HG03469 (cell line): ENCODE data around the gene PLCH1.

Source experiments
- ATAC-seq: cut with Tn5 transposase; IDR thresholded peaks from one replicate; pipeline ENCODE4 v1.9.1; 2021; ENCODE audit warnings: mild to moderate bottlenecking, moderate library complexity, moderate number of reproducible peaks; ENCODE audit not compliant: unreplicated experiment

The PLCH1 gene

GRCh38 chr3:155491696-155492095 is 253.2 kb downstream of the PLCH1 start:
- no peak for ATAC-seq

DNA sequence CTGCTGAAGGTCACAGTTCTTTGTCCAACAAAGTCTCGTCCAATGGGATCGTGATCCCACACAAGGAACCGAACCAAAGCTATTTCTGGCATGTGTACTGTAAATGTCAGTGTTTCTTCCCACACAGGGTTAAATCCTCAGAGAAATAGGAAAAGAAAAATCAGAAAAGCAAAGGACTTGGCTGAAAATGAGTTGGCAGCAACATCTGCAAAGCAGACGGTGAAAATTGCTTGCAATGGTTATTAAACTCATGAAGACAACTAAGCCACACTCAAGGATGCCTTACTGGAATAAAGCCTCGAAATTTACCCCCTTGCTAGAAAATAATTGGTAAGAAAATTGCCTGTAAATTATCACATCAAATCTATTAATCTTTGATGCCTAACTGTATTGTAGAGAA is 256.2 kb downstream of the PLCH1 start:
- no peak for ATAC-seq

- ATAC-seq, result no peak
Measured at GRCh38 chr3:155485897-155486296, 259.0 kb downstream of the PLCH1 start.

- ATAC-seq, result no peak
Measured at GRCh38 chr3:155481591-155481990, 263.3 kb downstream of the PLCH1 start.

- ATAC-seq, result no peak
Measured at GRCh38 chr3:155481089-155481488, 263.8 kb downstream of the PLCH1 start.

- no peak for ATAC-seq
Measured at GRCh38 chr3:155465664-155466063, 279.2 kb downstream of the PLCH1 start.

DNA sequence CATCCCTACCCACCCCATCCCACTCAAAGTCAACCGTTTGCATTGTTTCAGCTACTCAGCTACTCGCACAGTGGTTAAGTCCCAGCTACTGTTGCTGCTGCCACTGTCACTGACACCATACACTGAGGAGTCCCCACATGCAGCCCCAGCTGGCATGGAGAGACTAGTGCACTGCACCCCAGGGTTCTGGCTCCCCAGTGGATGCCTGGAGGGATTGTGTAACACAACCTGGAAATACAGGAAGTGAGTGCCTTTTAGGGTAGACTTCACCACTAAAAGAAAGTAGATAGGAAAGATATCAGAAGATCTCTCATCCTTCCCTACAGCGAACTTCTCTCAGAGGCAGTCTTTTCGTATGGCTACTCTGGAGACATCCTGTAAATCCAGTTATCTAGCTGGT is 282.2 kb downstream of the PLCH1 start:
- ATAC-seq, result no peak

- ATAC-seq, result no peak
Measured at GRCh38 chr3:155457591-155457990, 287.3 kb downstream of the PLCH1 start.

DNA sequence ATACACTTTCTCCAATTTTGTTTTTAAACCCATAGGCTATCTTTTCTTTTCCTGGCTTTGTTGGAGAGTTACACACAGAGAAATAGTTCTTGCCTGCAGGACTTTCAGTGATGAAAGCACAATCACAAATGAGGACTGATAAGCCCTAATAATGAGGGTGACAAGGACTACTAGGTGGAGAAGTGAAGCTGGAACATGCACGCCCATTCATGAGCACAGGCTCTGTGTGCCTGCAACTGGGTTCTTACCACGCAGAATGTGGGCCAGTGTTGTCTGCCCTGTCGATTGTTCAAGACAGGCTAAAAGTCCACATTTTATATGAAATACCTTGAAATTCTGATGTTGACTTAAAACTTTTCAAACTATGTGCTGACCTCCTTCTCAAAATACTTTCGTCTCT is 289.1 kb downstream of the PLCH1 start:
- ATAC-seq, result no peak

DNA sequence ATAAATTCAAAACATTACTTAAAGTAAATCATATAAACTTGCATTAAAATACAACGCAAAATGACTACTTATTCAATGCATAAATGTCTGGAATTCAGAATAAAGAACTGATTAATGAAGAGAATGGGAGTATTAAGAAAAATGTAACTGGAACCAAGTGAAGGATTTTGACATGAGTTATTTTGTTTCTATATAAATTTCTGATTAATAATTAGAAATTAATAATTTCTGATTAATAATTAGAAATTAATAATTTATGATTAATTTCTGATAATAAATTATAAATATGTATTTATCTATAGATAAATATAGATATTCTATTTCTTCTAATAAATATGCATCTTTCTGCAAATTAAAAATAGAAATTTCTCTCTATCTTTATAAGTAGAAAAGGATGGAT is 291.4 kb downstream of the PLCH1 start:
- ATAC-seq, result no peak

- no peak for ATAC-seq
Measured at GRCh38 chr3:155449613-155450267, 295.1 kb downstream of the PLCH1 start.

DNA sequence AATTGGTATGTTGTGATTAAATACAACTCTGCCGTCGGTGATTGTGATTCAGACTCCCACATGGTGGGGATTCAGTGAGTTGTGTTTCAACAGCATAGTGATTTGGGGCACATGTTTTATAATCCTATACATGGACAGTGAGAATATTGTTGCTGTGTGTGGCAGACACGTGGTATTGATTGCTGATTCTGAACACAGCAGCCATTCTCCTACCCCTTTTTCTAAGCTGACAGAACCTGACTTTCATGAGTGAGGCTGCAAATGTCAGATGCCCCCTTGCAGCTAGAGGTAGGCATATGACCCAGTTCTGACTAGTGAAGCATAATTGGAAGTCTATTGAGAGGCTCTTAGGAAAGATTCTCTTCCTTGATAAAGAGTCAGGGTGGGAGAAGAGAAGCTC is 296.3 kb downstream of the PLCH1 start:
- no peak for ATAC-seq

DNA sequence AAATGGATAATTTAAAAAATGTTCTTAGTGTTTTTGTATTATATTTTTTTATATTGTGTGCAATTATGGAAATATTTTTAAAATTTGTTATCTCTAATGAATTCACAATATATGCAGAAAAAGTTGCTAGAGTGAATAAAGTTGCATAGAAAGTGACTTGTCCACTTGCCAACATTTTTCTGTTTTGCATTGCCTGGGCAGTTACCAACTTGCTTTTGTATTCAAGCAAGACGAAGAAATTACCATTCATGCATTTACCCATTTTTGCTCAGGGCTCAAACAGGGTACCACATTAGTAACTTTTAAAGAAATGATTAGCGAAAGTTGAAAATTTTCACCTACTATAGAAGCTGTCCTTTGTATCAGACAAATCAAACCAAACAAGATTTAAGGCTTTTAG is 298.5 kb downstream of the PLCH1 start:
- no peak for ATAC-seq

GRCh38 chr3:155444771-155445170 is 300.1 kb downstream of the PLCH1 start:
- no peak for ATAC-seq

- ATAC-seq, result no peak
Measured at GRCh38 chr3:155443815-155444214, 301.1 kb downstream of the PLCH1 start.

GRCh38 chr3:155442072-155442471 is 302.8 kb downstream of the PLCH1 start:
- ATAC-seq, result no peak

- ATAC-seq, result no peak
Measured at GRCh38 chr3:155441506-155441905, 303.4 kb downstream of the PLCH1 start.

DNA sequence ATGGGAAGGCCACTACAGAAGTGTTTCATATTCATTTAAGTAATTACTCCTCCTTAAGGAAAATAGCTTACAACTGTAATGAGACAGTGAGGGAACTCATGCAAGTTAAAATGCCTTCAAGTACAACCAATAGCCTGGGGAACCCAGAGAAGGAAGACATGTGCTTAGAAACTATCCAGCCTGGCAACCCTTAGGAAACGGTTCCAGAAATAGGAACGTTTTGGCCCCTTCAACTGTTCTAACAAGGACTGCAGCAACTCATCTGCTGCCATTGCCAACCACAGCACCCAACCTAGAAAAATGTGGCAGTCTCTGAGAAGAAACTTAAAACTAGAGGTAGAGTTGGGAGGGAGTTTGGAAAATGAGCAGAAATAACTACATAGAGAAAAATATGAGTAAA is 303.8 kb downstream of the PLCH1 start:
- no peak for ATAC-seq

DNA sequence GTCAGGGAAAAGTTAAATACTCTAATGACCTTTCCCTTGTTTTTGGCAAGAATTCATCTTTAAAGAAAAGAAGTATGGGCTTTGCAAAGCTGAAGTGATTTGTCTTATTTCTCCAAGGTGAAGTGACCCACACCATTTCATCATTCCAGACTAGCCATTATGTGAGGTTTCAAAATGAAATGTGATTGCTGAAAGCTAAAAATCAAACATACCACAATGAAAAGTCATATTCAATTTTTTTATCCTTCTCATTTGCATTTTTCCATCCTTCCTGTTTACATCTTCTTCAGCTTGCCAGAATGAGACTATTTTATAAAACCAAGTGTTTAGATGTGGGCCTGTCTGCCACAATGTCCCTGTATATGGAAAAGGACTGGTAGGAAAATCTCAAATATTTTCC is 309.1 kb downstream of the PLCH1 start:
- no peak for ATAC-seq

DNA sequence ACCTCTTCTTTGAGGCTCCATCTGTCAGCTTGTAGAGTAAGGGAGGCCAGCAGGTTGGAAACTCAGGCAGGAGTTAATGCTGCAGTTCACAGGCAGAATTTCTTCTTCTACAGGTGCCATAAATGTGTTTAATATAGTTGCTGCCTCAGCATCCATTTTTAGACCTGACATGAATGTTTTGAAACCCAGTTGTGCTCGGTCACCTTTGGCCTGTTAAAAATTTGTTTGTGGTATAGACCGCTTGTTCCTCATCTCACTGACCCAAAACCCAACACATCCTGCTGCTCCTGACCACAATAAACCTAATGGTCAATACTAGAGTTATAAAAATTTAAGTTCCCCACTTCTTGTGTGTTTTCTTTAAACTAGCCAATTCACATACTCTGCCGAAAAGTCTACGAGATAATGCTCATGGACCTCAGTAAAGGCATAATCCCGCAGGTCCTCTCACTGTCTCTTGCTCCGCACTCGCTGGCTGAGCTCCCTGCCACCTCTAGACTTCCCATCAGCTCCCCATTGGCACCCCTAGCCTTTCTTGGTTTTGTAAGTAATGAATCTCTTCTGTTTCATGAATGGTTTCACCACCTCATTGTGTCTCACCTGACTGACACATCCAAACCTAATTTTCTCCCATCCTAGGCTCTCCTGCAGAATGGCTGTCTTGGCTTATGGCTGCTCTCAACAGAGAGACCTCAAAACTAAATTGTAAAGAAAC is 312.9 kb downstream of the PLCH1 start:
- no peak for ATAC-seq

GRCh38 chr3:155428563-155428962 is 316.3 kb downstream of the PLCH1 start:
- ATAC-seq, result no peak

DNA sequence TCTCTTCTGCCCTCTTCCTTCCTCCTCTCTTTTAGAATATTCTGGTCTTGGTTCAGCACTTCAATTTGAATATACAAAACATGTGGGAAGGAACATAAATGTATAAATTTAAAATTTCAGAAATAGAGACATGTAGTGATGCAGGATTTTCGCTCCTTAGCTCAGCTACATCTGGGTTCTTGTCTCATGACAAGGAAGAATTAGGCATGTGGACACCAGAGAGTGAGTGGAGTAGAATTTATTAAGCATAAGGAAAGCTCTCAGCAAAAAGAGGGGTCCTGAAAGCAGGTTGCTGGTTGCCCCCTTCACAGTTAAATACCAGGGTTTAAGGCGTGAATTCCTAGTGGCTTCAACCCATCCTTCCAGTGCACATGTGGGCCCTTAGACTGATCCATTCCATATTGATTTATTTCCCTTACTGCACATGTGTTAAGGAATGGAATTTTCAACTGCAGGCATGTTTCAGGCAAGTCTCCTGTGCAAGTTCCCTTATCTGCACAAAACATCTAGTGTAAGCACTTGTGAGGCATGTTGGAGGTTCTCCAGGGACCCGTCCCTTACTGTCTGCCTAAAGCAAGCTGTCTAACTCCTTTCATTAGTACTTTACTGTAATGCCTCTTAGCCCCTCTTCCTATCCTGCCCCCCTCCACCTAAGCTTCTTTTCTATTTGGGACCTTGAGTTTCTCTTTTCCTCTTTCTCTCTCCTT is 318.2 kb downstream of the PLCH1 start:
- ATAC-seq, result no peak
